IPS-20b (cell line): ENCODE data around the gene FCHO2.

ENCODE experiments used
- H3K27ac ChIP-seq: one replicate; pipeline ENCODE4 v1.5.1; 2013; ENCODE audit warnings: low read length
- H3K27me3 ChIP-seq: 2 replicates; pipeline ENCODE4 v1.6.1; 2013; ENCODE audit warnings: mild to moderate bottlenecking, low read length, inconsistent platforms; ENCODE audit not compliant: insufficient read depth
- H3K36me3 ChIP-seq: 2 replicates; pipeline ENCODE4 v1.6.1; 2013; ENCODE audit warnings: low read depth, mild to moderate bottlenecking, inconsistent platforms, low read length, moderate library complexity; ENCODE audit not compliant: insufficient read depth
- H3K4me1 ChIP-seq: 2 replicates; pipeline ENCODE4 v1.6.1; 2013; ENCODE audit warnings: mild to moderate bottlenecking, control low read depth, inconsistent platforms, low read length, moderate library complexity; ENCODE audit not compliant: insufficient read depth
- H3K4me3 ChIP-seq: 2 replicates; pipeline ENCODE4 v1.5.1; 2013; ENCODE audit warnings: mild to moderate bottlenecking, low read length, inconsistent platforms
- H3K9ac ChIP-seq: 2 replicates; pipeline ENCODE4 v1.6.1; 2013; ENCODE audit warnings: low read depth, mild to moderate bottlenecking, inconsistent platforms, low read length, moderate library complexity
- H3K9me3 ChIP-seq: 2 replicates; pipeline ENCODE4 v1.6.1; 2013; ENCODE audit warnings: mild to moderate bottlenecking, low read depth, low read length, inconsistent platforms; ENCODE audit not compliant: insufficient read depth

FCHO2 gene

GRCh38 chr5:73129143-73129542 lies 173.3 kb downstream of the FCHO2 start:
- Histone ChIP-seq H3K4me1 (peaks cover 12% of the 10 kb centered on the region), H3K9ac (no peak overlapping the region), H3K4me3 (no peak overlapping the region), H3K36me3 (no peaks in the 10 kb centered on the region), H3K9me3 (no peaks in the 10 kb centered on the region), H3K27ac (no peak overlapping the region), H3K27me3 (peaks cover 2% of the 10 kb centered on the region; the same call in 1 of the 2 replicates)

DNA sequence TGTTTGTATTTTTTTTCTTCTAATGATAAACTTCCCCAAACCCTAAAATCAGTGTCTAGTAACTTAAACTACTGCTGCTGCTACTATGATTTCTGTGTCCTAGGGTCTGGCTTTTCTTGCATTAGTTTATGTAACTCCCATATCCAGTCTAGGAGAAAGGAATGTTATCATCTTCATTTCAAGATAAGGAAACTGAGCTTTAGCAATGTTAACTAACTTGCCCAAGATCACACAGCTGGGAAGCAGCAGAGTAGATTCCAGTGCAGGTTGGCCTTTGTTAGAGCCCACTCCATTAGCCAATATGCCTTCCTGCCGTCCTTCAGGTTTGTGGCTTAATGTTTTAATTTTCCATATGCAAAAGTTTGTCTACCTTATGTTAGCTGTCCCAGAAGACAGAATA lies 175.0 kb downstream of the FCHO2 start:
- peaks cover 12% of the 10 kb centered on the region for H3K4me1 ChIP-seq
- no peaks in the 10 kb centered on the region for H3K9me3 ChIP-seq
- H3K9ac ChIP-seq, result no peak overlapping the region
- no peaks in the 10 kb centered on the region for H3K27me3 ChIP-seq
- no peak overlapping the region for H3K4me3 ChIP-seq
- H3K27ac ChIP-seq, result no peak overlapping the region
- H3K36me3 ChIP-seq, result no peaks in the 10 kb centered on the region

- no peaks in the 10 kb centered on the region for H3K27me3 ChIP-seq
Observed at GRCh38 chr5:73131711-73132425, 176.0 kb downstream of the FCHO2 start.

DNA sequence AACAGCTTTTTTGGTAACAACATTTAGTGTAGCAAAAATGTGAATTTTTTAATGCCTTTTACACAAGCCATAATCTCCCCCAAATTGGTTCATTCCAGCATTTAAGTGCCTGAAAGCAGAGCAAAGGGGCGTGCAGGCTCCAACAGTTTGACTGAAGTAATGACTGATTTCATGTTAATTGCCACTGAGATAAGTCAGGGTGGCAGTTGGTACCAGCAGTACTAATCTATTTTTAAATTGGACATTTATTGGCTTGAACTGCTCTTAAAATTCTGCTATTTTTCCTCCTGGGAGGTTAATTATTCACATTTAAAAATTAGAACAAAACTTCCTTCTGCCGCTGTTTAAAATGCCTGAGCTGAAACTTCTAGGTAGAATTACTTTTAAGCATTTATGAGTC lies 176.9 kb downstream of the FCHO2 start:
- H3K27me3 ChIP-seq, result no peaks in the 10 kb centered on the region
- H3K27ac ChIP-seq, result no peak overlapping the region
- H3K4me1 ChIP-seq, result peaks cover 20% of the 10 kb centered on the region
- H3K9me3 ChIP-seq, result no peaks in the 10 kb centered on the region
- H3K9ac ChIP-seq, result no peak overlapping the region
- no peak overlapping the region for H3K4me3 ChIP-seq
- H3K36me3 ChIP-seq, result no peaks in the 10 kb centered on the region

More at GRCh38 chr5:73131711-73132425, 176.0 kb downstream of the FCHO2 start:
- Histone ChIP-seq H3K9me3 (no peaks in the 10 kb centered on the region), H3K27ac (no peak overlapping the region), H3K9ac (no peak overlapping the region), H3K4me3 (no peak overlapping the region), H3K4me1 (peaks cover 20% of the 10 kb centered on the region), H3K36me3 (no peaks in the 10 kb centered on the region)

GRCh38 chr5:73135021-73135420 lies 179.2 kb downstream of the FCHO2 start:
- Histone ChIP-seq H3K36me3 (no peaks in the 10 kb centered on the region), H3K4me1 (peaks cover 20% of the 10 kb centered on the region), H3K27me3 (no peaks in the 10 kb centered on the region), H3K4me3 (no peak overlapping the region), H3K9me3 (no peaks in the 10 kb centered on the region), H3K27ac (no peak overlapping the region), H3K9ac (no peak overlapping the region)

- H3K9ac ChIP-seq, result no peak overlapping the region
- no peaks in the 10 kb centered on the region for H3K9me3 ChIP-seq
- peaks cover 16% of the 10 kb centered on the region for H3K4me1 ChIP-seq
- H3K27me3 ChIP-seq, result no peaks in the 10 kb centered on the region
- no peaks in the 10 kb centered on the region for H3K36me3 ChIP-seq
- no peak overlapping the region for H3K4me3 ChIP-seq
- no peak overlapping the region for H3K27ac ChIP-seq
Observed at GRCh38 chr5:73135429-73136054, 179.7 kb downstream of the FCHO2 start.

- no peaks in the 10 kb centered on the region for H3K27me3 ChIP-seq
- H3K4me1 ChIP-seq, result peaks cover 10% of the 10 kb centered on the region
- no peaks in the 10 kb centered on the region for H3K36me3 ChIP-seq
- no peak overlapping the region for H3K9ac ChIP-seq
- no peak overlapping the region for H3K4me3 ChIP-seq
- no peaks in the 10 kb centered on the region for H3K9me3 ChIP-seq
- no peak overlapping the region for H3K27ac ChIP-seq
Observed at GRCh38 chr5:73136055-73136562, 180.3 kb downstream of the FCHO2 start.

DNA sequence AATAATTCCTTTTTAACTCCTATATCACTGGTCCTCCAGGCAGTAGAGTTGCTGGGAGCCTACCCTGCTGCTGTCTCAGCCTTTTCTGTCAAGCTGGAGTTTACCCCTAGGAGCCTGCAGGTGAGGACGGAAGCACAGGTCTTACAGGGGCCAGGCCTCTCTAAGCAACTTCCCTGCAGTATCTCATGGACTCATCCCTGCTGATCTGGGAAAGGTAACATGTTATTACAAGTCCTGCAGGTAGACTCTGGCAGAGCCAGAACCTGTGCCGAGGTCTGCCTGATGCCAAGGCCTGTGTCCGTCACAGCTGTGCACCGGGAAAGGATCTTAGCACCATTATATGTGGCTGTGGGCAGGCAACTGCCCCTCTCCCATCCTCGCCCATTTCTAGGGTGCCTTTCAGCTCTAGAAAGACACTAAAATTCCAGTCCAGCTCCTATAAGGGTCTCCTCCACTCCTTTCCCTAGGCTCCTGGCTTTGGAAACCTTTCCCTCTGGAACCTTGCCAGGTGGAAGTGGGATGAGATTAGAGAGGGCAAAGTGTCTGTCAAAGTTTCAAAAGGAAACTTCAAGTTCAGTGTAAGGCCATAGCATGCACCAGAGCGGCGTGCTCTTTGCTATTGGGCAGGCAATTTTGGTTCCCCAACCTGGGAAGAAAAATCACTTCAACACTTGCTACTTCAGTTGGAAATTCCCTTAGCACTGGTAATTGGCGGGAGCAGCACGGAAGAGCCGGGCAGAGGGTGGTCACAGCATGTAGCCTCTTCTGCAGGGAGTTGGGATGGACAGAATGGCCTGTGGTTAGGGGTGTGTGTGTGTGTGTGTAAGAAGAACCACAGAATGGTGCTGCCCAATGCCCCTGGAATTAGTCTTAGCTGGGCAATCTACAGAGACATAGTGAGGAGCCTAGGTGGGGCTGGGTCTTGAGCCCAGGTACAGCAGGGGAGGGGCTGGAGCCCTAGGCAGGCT lies 182.0 kb downstream of the FCHO2 start:
- no peak overlapping the region for H3K9ac ChIP-seq
- no peaks in the 10 kb centered on the region for H3K36me3 ChIP-seq
- no peaks in the 10 kb centered on the region for H3K9me3 ChIP-seq
- no peak overlapping the region for H3K27ac ChIP-seq
- H3K4me3 ChIP-seq, result no peak overlapping the region
- peaks cover 8% of the 10 kb centered on the region; the same call in 1 of the 2 replicates for H3K4me1 ChIP-seq
- H3K27me3 ChIP-seq, result no peaks in the 10 kb centered on the region

GRCh38 chr5:73139485-73139884 lies 183.6 kb downstream of the FCHO2 start:
- H3K27ac ChIP-seq, result no peak overlapping the region
- H3K9me3 ChIP-seq, result no peaks in the 10 kb centered on the region
- H3K9ac ChIP-seq, result no peak overlapping the region
- H3K4me1 ChIP-seq, result peaks cover 8% of the 10 kb centered on the region; the same call in 1 of the 2 replicates
- H3K4me3 ChIP-seq, result no peak overlapping the region
- H3K27me3 ChIP-seq, result no peaks in the 10 kb centered on the region
- no peaks in the 10 kb centered on the region for H3K36me3 ChIP-seq
